K562 (cell line): Measurements from ENCODE around the gene RPN1. TPM values are rescaled to one million over a fixed set of nuclear protein-coding genes. Genes with fewer than 3 reads are reported as not detected.

Experiments used
- ATF7 ChIP-seq: fragments of 450-650 bp; IDR thresholded peaks from 2 replicates; pipeline ENCODE4 v1.7.1; 2014; ENCODE audit warnings: mild to moderate bottlenecking, moderate library complexity
- BACH1 ChIP-seq: fragments of 200-800 bp; sonication (Bioruptor generic); IDR thresholded peaks from 2 replicates; pipeline ENCODE4 v1.6.1; 2016; ENCODE audit warnings: missing genetic modification characterization, missing compliant biosample characterization
- CTBP1 ChIP-seq: fragments of 450-650 bp; IDR thresholded peaks from 2 replicates; pipeline ENCODE4 v1.6.1; 2016; ENCODE audit warnings: borderline replicate concordance
- HOXB6 ChIP-seq: fragments of 250-450 bp; sonication (Bioruptor Pico); IDR thresholded peaks from 2 replicates; pipeline ENCODE4 v1.5.1; 2022; ENCODE audit warnings: mild to moderate bottlenecking, borderline replicate concordance
- ILK ChIP-seq: fragments of 450-650 bp; IDR thresholded peaks from 2 replicates; pipeline ENCODE4 v1.6.1; 2016; ENCODE audit warnings: missing genetic modification characterization, low read depth, mild to moderate bottlenecking, missing compliant biosample characterization, moderate library complexity, borderline replicate concordance
- JUN ChIP-seq, 2 experiments: sonication (generic) in 1 of 2; formaldehyde crosslinking in 1 of 2; IDR thresholded peaks; 2 replicates each; pipeline versions ENCODE4 v1.6.1 to v1.8.0; 2012 to 2022; ENCODE audit warnings: borderline replicate concordance in 2 of 2, mild to moderate bottlenecking in 2 of 2, improper control_type of control experiment in 1 of 2, low read depth in 1 of 2, low read length in 1 of 2, missing genetic modification reagents in 1 of 2
- MED1 ChIP-seq: sonication (generic); formaldehyde crosslinking; IDR thresholded peaks from 2 replicates; pipeline ENCODE4 v1.8.1; 2023; ENCODE audit warnings: missing genetic modification reagents, borderline replicate concordance
- MTA1 ChIP-seq: fragments of 450-650 bp; IDR thresholded peaks from 2 replicates; pipeline ENCODE4 v1.6.1; 2017; ENCODE audit warnings: borderline replicate concordance
- NFE2L1 ChIP-seq: fragments of 450-650 bp; IDR thresholded peaks from 2 replicates; pipeline ENCODE4 v1.6.1; 2016; ENCODE audit warnings: missing genetic modification characterization, low read depth, mild to moderate bottlenecking, missing compliant biosample characterization, moderate library complexity, borderline replicate concordance
- NR1H2 ChIP-seq: sonication (generic); formaldehyde crosslinking; IDR thresholded peaks from 2 replicates; pipeline ENCODE4 v1.4.0; 2020; ENCODE audit warnings: mild to moderate bottlenecking, missing genetic modification reagents
- POLR2H ChIP-seq: IDR thresholded peaks from 2 replicates; pipeline ENCODE4 v1.6.1; 2016; ENCODE audit warnings: missing genetic modification characterization, low read depth, mild to moderate bottlenecking, control low read depth, missing compliant biosample characterization, moderate library complexity
- SMARCA4 ChIP-seq: fragments of 450-650 bp; IDR thresholded peaks from 2 replicates; pipeline ENCODE4 v1.6.1; 2016
- SMARCB1 ChIP-seq: IDR thresholded peaks from 2 replicates; pipeline ENCODE4 v1.6.1; 2011; ENCODE audit warnings: improper control_type of control experiment, low read depth; ENCODE audit not compliant: insufficient read length
- TCF3 ChIP-seq: sonication (generic); formaldehyde crosslinking; IDR thresholded peaks from 2 replicates; pipeline ENCODE4 v1.4.0; 2020; ENCODE audit warnings: mild to moderate bottlenecking, missing genetic modification reagents
- ZC3H11A ChIP-seq: IDR thresholded peaks from 2 replicates; pipeline ENCODE4 v1.6.1; 2012; ENCODE audit warnings: low read depth, low read length, improper control_type of control experiment
- ZFP36 ChIP-seq: fragments of 150-350 bp; IDR thresholded peaks from 2 replicates; pipeline ENCODE4 v1.6.1; 2018; ENCODE audit warnings: low read length, low read depth; ENCODE audit not compliant: partially characterized antibody
- ZNF212 ChIP-seq: fragments of 450-650 bp; formaldehyde crosslinking; IDR thresholded peaks from 2 replicates; pipeline ENCODE4 v1.4.0; 2020; ENCODE audit warnings: mild to moderate bottlenecking
- polyA plus RNA-seq, 8 experiments: library from polyadenylated mRNA; depleted of rRNA in 4 of 8; stranded (reverse) in 5 of 8; unstranded in 3 of 8; fragments of >200 nt; fragmentation: Nextera tagmentation in 2 of 8; fragmentation: Illumina TruSeq in 1 of 8; extraction: Ambion mirVana in 2 of 8; extraction: Trizol in 1 of 8; gene quantifications; 2 replicates each; pipeline versions ENCODE4 v1.2.1 to v1.2.3, GENCODE V29; 2011 to 2014; ENCODE audit warnings: inconsistent platforms in 1 of 8, missing spikeins in 1 of 8
- total RNA-seq, 7 experiments: library from RNA; depleted of rRNA in 6 of 7; stranded (reverse); fragments of >200 nt in 6 of 7; fragmentation: Illumina TruSeq in 2 of 7; extraction: Trizol in 2 of 7; gene quantifications; 2 replicates each; pipeline versions ENCODE4 v1.2.1 to v1.2.3, GENCODE V29; 2011 to 2021; ENCODE audit warnings: low replicate concordance in 1 of 7
- TF ChIP-seq, protein P1 (sequence below): fragments of 450-650 bp; formaldehyde crosslinking; IDR thresholded peaks from 2 replicates; pipeline ENCODE4 v1.4.0; 2020; ENCODE audit warnings: mild to moderate bottlenecking, moderate library complexity
- TF ChIP-seq, protein P2 (sequence below): fragments of 450-650 bp; IDR thresholded peaks from 2 replicates; pipeline ENCODE4 v1.6.1; 2016; ENCODE audit warnings: low read depth, mild to moderate bottlenecking, moderate library complexity

RPN1 gene
- total and polyA plus RNA-seq, 9 of the 15 experiments (the other 6 are each of a cell fraction or from before 2014, with no cell fraction given), result 39.5 to 300 (median 148) TPM

GRCh38 chr3:128585189-128585588, 65.4 kb downstream of the RPN1 start (continued):
- TF ChIP-seq ATF7 (peak; percentile 66; the same call in 1 of the 2 replicates), ZFP36 (no peak), ZC3H11A (no peak), JUN (IDR thresholded peaks at IDR 0.05; ENCODE audit: borderline replicate concordance, low read depth, low read length) (no peak), JUN (CRISPR knock-in tag; IDR thresholded peaks at IDR 0.05; ENCODE audit: borderline replicate concordance) (no peak), BACH1 (tag) (no peak), MTA1 (no peak), SMARCA4 (no peak), CTBP1 (peak; percentile 34; the same call in 1 of the 2 replicates), NFE2L1 (tag) (no peak), POLR2H (tag) (no peak), MED1 (no peak), ZNF212 (CRISPR knock-in tag) (no peak), HOXB6 (CRISPR knock-in tag) (no peak), ILK (no peak), NR1H2 (CRISPR knock-in tag) (no peak), SMARCB1 (no peak), TCF3 (CRISPR knock-in tag) (peak; percentile 45; the same call in 1 of the 2 replicates)
- TF ChIP-seq, protein P1, sequence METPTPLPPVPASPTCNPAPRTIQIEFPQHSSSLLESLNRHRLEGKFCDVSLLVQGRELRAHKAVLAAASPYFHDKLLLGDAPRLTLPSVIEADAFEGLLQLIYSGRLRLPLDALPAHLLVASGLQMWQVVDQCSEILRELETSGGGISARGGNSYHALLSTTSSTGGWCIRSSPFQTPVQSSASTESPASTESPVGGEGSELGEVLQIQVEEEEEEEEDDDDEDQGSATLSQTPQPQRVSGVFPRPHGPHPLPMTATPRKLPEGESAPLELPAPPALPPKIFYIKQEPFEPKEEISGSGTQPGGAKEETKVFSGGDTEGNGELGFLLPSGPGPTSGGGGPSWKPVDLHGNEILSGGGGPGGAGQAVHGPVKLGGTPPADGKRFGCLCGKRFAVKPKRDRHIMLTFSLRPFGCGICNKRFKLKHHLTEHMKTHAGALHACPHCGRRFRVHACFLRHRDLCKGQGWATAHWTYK, result 0 out of 2 replicates have a peak, but pooled peaks have one; percentile 34
- TF ChIP-seq, protein P2, sequence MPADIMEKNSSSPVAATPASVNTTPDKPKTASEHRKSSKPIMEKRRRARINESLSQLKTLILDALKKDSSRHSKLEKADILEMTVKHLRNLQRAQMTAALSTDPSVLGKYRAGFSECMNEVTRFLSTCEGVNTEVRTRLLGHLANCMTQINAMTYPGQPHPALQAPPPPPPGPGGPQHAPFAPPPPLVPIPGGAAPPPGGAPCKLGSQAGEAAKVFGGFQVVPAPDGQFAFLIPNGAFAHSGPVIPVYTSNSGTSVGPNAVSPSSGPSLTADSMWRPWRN, result peak; percentile 37; the same call in 1 of the 2 replicates
